Measurements from ENCODE around the gene TMEM130. TPM values are rescaled to one million over a fixed set of nuclear protein-coding genes. Genes with fewer than 3 reads are reported as not detected.
"Not testable (repeated sequence)": the region's sequence is repeated elsewhere in the genome, so short reads cannot be mapped to it uniquely, and the experiment has no call there.

Gene TMEM130
- polyA plus RNA-seq, 2 donors, result 0.02 TPM; not detected in 1

- peaks cover under 1 to 10% of the 10 kb centered on the region in 2 donors for H3K36me3 ChIP-seq (ENCODE audit: control insufficient read depth in 2 of 2, insufficient read depth in 2 of 2, low read length in 1 of 2)
- peak overlapping the region; percentile 89 to 90 for H3K27ac ChIP-seq (ENCODE audit: low read depth in 2 of 2, low read length in 1 of 2)
- peak overlapping the region; percentile 89 to 99 for H3K4me3 ChIP-seq (ENCODE audit: low read depth in 1 of 2, low read length in 2 of 2)
- no peaks in the 10 kb centered on the region for H3K27me3 ChIP-seq (ENCODE audit: control insufficient read depth in 1 of 2, insufficient read depth in 2 of 2, low read length in 2 of 2)
- 1% methylated on average over 28 to 29 of the region's 29 CpGs for WGBS, 2 donors
- peaks cover 3 to 6% of the 10 kb centered on the region in 2 donors for H3K4me1 ChIP-seq (ENCODE audit: control insufficient read depth in 2 of 2, insufficient read depth in 2 of 2, low read length in 1 of 2)
- H3K9me3 ChIP-seq (ENCODE audit: control insufficient read depth in 2 of 2, insufficient read depth in 1 of 2, low read depth in 1 of 2, low read length in 1 of 2), result no peaks in the 10 kb centered on the region
Observed at GRCh38 chr7:98879198-98879978, 9.6 kb upstream of the TMEM130 start.

DNA sequence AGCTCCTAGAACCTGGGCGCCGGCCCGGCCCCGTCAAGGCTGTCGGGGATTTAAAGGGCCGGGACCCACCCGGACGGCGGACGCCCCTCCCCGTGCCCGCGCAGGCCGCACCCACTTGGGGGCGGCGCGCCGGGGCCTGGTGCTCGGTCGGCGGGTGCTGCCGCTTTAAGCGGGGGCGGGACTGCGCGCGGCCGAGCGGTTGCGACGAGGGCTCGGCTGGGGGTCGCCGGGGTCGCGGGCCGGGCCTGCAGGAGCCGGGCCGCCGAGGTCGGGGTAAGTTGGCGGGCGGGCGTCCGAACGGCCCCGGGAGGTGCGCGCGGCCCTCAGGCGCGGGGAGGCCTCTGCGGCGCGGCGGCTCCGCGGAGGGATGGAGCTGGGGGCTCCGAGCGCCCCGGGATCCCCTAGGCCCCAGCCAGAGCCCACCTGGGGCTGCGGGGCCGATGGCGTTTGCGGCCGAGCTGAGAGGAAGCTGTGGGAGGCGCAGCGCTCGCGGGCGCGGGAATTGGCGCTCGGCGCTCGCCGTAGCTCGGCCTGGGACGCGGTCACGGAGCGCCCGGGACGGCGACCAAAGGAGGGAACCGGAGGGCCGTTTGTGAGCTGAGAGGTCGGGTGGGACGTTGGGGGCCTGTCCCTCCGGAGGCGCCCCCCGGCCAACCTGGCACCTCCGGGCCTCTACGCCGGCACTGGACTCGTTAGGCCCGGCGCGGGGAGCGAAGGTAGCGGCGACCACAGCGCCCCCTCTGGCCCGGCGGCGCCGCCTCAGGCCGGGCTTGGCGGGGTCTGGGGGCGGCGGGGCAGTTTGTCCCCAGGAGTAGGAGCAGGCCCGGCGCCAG lies 8.8 kb upstream of the TMEM130 start, which contains the start of gene TRRAP:
Gene TRRAP (plus strand): TSS at position 168 of the 833 bp plus-strand sequence. CDS start 2,619 bp downstream, outside the sequence.
- peak within 1 kb of the TSS; percentile 89 to 99 for H3K4me3 ChIP-seq (ENCODE audit: low read depth in 1 of 2, low read length in 2 of 2)
- H3K27me3 ChIP-seq (ENCODE audit: control insufficient read depth in 1 of 2, insufficient read depth in 2 of 2, low read length in 2 of 2), result no peaks in the 10 kb centered on the region
- H3K27ac ChIP-seq (ENCODE audit: low read depth in 2 of 2, low read length in 1 of 2), result peak within 1 kb of the TSS; percentile 89 to 90
- peaks cover 0 to 5% of the 10 kb centered on the region in 2 donors for H3K36me3 ChIP-seq (ENCODE audit: control insufficient read depth in 2 of 2, insufficient read depth in 2 of 2, low read length in 1 of 2)
- 0 to 1% methylated on average over 92 to 113 of the region's 113 CpGs for WGBS, 2 donors
- H3K4me1 ChIP-seq (ENCODE audit: control insufficient read depth in 2 of 2, insufficient read depth in 2 of 2, low read length in 1 of 2), result peaks cover 3 to 6% of the 10 kb centered on the region in 2 donors
- no peaks in the 10 kb centered on the region for H3K9me3 ChIP-seq (ENCODE audit: control insufficient read depth in 2 of 2, insufficient read depth in 1 of 2, low read depth in 1 of 2, low read length in 1 of 2)

DNA sequence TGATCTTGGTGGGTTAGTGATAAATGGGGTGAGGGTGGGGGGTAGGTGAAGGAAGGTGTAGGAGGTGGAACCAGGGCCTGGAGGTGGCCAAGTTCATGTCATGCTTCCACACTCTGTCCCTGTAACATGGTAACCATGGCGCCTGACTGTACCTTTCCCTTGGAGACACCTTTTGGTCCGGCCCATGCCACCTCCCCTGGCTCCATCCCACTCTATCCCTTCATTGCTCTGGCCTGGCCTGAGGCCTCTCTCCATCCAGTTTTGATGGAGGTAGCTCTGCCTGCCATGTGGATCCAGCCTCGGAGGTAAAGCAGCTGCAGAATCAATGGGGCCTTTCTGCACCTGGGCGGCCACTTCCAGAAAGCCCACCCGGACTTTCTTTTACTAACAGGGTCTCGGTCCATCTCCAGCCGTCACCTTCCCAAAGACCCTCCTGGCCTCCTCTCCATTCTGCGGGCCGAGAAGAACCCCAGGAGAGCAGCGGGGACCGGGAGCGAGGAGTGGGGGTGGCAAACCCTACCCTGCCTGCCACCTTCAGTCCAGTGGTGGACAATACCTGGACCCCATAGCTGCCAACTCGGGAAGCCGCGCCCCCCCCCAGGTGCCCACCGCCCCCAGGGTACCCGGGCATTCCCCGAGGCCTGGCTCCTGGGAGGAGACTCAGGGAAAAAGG lies 8.0 kb upstream of the TMEM130 start:
- no peaks in the 10 kb centered on the region for H3K9me3 ChIP-seq (ENCODE audit: control insufficient read depth in 2 of 2, insufficient read depth in 1 of 2, low read depth in 1 of 2, low read length in 1 of 2)
- H3K27me3 ChIP-seq (ENCODE audit: control insufficient read depth in 1 of 2, insufficient read depth in 2 of 2, low read length in 2 of 2), result no peaks in the 10 kb centered on the region
- H3K4me3 ChIP-seq (ENCODE audit: low read depth in 1 of 2, low read length in 2 of 2), result peak overlapping the region; percentile 89 to 99
- H3K36me3 ChIP-seq (ENCODE audit: control insufficient read depth in 2 of 2, insufficient read depth in 2 of 2, low read length in 1 of 2), result peaks cover 0 to 5% of the 10 kb centered on the region in 2 donors
- H3K27ac ChIP-seq (ENCODE audit: low read depth in 2 of 2, low read length in 1 of 2), result peak overlapping the region in 1 of 2 donors; percentile 90
- WGBS, 2 donors, result 22 to 25% methylated on average over 18 of the region's 18 CpGs
- H3K4me1 ChIP-seq (ENCODE audit: control insufficient read depth in 2 of 2, insufficient read depth in 2 of 2, low read length in 1 of 2), result peaks cover 3 to 6% of the 10 kb centered on the region in 2 donors

- H3K4me3 ChIP-seq (ENCODE audit: low read depth in 1 of 2, low read length in 2 of 2), result no peak overlapping the region
- WGBS, 2 donors, result 89 to 91% methylated on average over 6 of the region's 6 CpGs
- H3K4me1 ChIP-seq (ENCODE audit: control insufficient read depth in 2 of 2, insufficient read depth in 2 of 2, low read length in 1 of 2), result peaks cover 3 to 6% of the 10 kb centered on the region in 2 donors
- H3K27ac ChIP-seq (ENCODE audit: low read depth in 2 of 2, low read length in 1 of 2), result no peak overlapping the region
- H3K9me3 ChIP-seq (ENCODE audit: control insufficient read depth in 2 of 2, insufficient read depth in 1 of 2, low read depth in 1 of 2, low read length in 1 of 2), result no peaks in the 10 kb centered on the region
- H3K27me3 ChIP-seq (ENCODE audit: control insufficient read depth in 1 of 2, insufficient read depth in 2 of 2, low read length in 2 of 2), result no peaks in the 10 kb centered on the region
- no peaks in the 10 kb centered on the region for H3K36me3 ChIP-seq (ENCODE audit: control insufficient read depth in 2 of 2, insufficient read depth in 2 of 2, low read length in 1 of 2)
Observed at GRCh38 chr7:98877146-98877545, 7.3 kb upstream of the TMEM130 start.

DNA sequence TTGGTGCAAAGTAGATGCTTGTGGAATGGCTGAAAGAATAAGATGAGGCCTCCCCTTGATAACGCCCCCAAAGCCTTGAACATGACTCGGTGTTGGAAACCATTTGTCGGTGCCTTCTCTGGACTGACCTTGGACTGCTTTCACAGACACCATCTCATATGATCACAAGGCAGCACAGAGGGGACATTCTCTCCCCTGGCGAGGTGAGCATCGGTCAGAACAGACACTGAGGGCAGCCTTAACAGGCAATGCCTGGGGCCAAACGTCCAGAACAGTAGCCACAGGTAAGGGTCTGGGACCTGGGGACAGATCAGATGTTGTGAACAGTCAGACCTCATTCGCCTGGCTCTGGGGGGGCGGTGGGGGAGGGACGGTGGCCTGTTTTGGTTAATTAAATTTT lies 5.7 kb upstream of the TMEM130 start:
- no peaks in the 10 kb centered on the region for H3K36me3 ChIP-seq (ENCODE audit: control insufficient read depth in 2 of 2, insufficient read depth in 2 of 2, low read length in 1 of 2)
- H3K4me1 ChIP-seq (ENCODE audit: control insufficient read depth in 2 of 2, insufficient read depth in 2 of 2, low read length in 1 of 2), result peaks cover 6% of the 10 kb centered on the region in 2 donors
- WGBS, 2 donors, result 79 to 88% methylated on average over 9 of the region's 9 CpGs
- peaks cover 0 to 2% of the 10 kb centered on the region in 2 donors for H3K27me3 ChIP-seq (ENCODE audit: control insufficient read depth in 1 of 2, insufficient read depth in 2 of 2, low read length in 2 of 2)
- H3K27ac ChIP-seq (ENCODE audit: low read depth in 2 of 2, low read length in 1 of 2), result no peak overlapping the region
- no peaks in the 10 kb centered on the region for H3K9me3 ChIP-seq (ENCODE audit: control insufficient read depth in 2 of 2, insufficient read depth in 1 of 2, low read depth in 1 of 2, low read length in 1 of 2)
- H3K4me3 ChIP-seq (ENCODE audit: low read depth in 1 of 2, low read length in 2 of 2), result no peak overlapping the region

- peaks cover 0 to 2% of the 10 kb centered on the region in 2 donors for H3K27me3 ChIP-seq (ENCODE audit: control insufficient read depth in 1 of 2, insufficient read depth in 2 of 2, low read length in 2 of 2)
- no peak overlapping the region for H3K4me3 ChIP-seq (ENCODE audit: low read depth in 1 of 2, low read length in 2 of 2)
- no peak overlapping the region for H3K27ac ChIP-seq (ENCODE audit: low read depth in 2 of 2, low read length in 1 of 2)
- H3K36me3 ChIP-seq (ENCODE audit: control insufficient read depth in 2 of 2, insufficient read depth in 2 of 2, low read length in 1 of 2), result no peaks in the 10 kb centered on the region
- H3K4me1 ChIP-seq (ENCODE audit: control insufficient read depth in 2 of 2, insufficient read depth in 2 of 2, low read length in 1 of 2), result peaks cover 5 to 9% of the 10 kb centered on the region in 2 donors
- WGBS, 2 donors, result 86 to 93% methylated on average over 1 of the region's 1 CpG
- H3K9me3 ChIP-seq (ENCODE audit: control insufficient read depth in 2 of 2, insufficient read depth in 1 of 2, low read depth in 1 of 2, low read length in 1 of 2), result no peaks in the 10 kb centered on the region
Observed at GRCh38 chr7:98874942-98875341, 5.1 kb upstream of the TMEM130 start.

DNA sequence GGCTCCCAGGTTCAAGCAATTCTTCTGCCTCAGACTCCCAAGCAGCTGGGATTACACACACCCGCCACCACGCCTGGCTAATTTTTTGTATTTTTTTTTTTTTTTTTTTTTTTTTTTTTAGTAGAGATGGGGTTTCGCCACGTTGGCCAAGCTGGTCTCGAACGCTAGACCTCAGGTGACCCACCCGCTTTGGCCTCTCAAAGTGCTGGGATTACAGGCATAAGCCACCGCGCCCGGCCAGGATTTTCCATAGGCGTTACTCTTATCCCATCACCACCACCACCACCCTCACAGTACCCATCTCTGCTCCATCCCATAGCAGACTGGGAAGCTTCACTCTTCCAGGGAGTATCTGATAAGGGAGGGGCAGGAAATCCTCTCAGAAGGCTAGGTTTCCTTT lies 3.8 kb upstream of the TMEM130 start:
- H3K27ac ChIP-seq (ENCODE audit: low read depth in 2 of 2, low read length in 1 of 2); H3K4me3 ChIP-seq (ENCODE audit: low read depth in 1 of 2, low read length in 2 of 2): not testable (repeated sequence)
- WGBS, 2 donors, result 88 to 93% methylated on average over 11 of the region's 11 CpGs

DNA sequence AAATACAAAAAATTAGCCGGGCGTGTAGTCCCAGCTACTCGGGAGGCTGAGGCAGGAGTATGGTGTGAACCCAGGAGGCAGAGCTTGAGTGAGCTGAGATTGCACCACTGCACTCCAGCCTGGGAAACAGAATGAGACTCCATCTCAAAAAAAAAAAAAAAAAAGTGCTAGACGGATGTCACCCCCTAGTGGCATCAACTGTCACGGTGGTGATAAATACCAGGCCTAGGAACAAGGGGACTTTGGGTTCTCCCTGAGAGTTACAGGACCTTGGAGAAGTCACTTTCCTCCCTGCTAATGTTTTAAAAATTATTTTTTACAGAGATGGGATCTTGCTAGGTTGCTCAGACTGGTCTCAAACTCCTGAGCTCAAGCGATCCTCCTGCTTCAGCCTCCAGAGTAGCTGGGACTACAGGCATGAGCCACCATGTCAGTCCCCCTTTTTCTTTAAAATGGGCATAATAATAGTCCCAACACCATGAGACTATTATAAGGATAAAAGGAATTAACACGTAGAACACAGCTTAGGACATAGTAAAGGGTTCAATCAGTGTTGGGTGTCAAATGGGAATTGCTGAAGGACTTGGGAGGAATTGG lies 2.6 kb upstream of the TMEM130 start:
- WGBS, 2 donors, result 64 to 78% methylated on average over 7 of the region's 7 CpGs
- H3K36me3 ChIP-seq (ENCODE audit: control insufficient read depth in 2 of 2, insufficient read depth in 2 of 2, low read length in 1 of 2), result no peaks in the 10 kb centered on the region

More for the DNA sequence above, 3.8 kb upstream of the TMEM130 start:
- H3K36me3 ChIP-seq (ENCODE audit: control insufficient read depth in 2 of 2, insufficient read depth in 2 of 2, low read length in 1 of 2); H3K27me3 ChIP-seq (ENCODE audit: control insufficient read depth in 1 of 2, insufficient read depth in 2 of 2, low read length in 2 of 2); H3K9me3 ChIP-seq (ENCODE audit: control insufficient read depth in 2 of 2, insufficient read depth in 1 of 2, low read depth in 1 of 2, low read length in 1 of 2): not testable (repeated sequence)
- H3K4me1 ChIP-seq (ENCODE audit: control insufficient read depth in 2 of 2, insufficient read depth in 2 of 2, low read length in 1 of 2), result peaks cover 3 to 13% of the 10 kb centered on the region in 2 donors

More for the DNA sequence above, 2.6 kb upstream of the TMEM130 start:
- H3K27me3 ChIP-seq (ENCODE audit: control insufficient read depth in 1 of 2, insufficient read depth in 2 of 2, low read length in 2 of 2), result peaks cover 6 to 10% of the 10 kb centered on the region in 2 donors
- peaks cover 3 to 8% of the 10 kb centered on the region in 2 donors for H3K4me1 ChIP-seq (ENCODE audit: control insufficient read depth in 2 of 2, insufficient read depth in 2 of 2, low read length in 1 of 2)
- H3K9me3 ChIP-seq (ENCODE audit: control insufficient read depth in 2 of 2, insufficient read depth in 1 of 2, low read depth in 1 of 2, low read length in 1 of 2), result no peaks in the 10 kb centered on the region
- H3K4me3 ChIP-seq (ENCODE audit: low read depth in 1 of 2, low read length in 2 of 2), result no peak overlapping the region
- H3K27ac ChIP-seq (ENCODE audit: low read depth in 2 of 2, low read length in 1 of 2), result no peak overlapping the region
